Bronchial epithelial cell (primary cell): ENCODE results near the gene DPP10. TPM values are rescaled to one million over a fixed set of nuclear protein-coding genes. Genes with fewer than 3 reads are reported as not detected.
A peak's percentile ranks its signal among the peaks of the same experiment; 100 is the strongest.

Experiments
- DNase-seq: peaks from one replicate; pipeline ENCODE4 v3.0.0-alpha.2; 2010; ENCODE audit warnings: low read depth
- FAIRE-seq: peaks from 2 replicates; lab custom pipeline; 2011; peaks lifted over from hg19 to GRCh38; lab: Jason Lieb, UNC
- H3K27me3 ChIP-seq: 2 replicates; pipeline ENCODE4 v1.5.1; 2011; ENCODE audit warnings: low read length; ENCODE audit not compliant: control insufficient read depth, insufficient read depth
- H3K36me3 ChIP-seq: 2 replicates; pipeline ENCODE4 v1.5.1; 2011; ENCODE audit warnings: low read length; ENCODE audit not compliant: control insufficient read depth, insufficient read depth
- H3K4me3 ChIP-seq: 2 replicates; pipeline ENCODE4 v1.5.1; 2011; ENCODE audit warnings: mild to moderate bottlenecking, low read depth, low read length, control low read depth
- total RNA-seq: library from RNA; depleted of rRNA; stranded (reverse); fragments of >200 nt; gene quantifications from 2 replicates; pipeline ENCODE4 v1.2.1, GENCODE V29; 2014
- TF ChIP-seq, protein P1 (sequence below): IDR thresholded peaks from 2 replicates; pipeline ENCODE4 v1.5.1; 2011; ENCODE audit warnings: mild to moderate bottlenecking, moderate library complexity, low read length, control low read depth, inconsistent platforms; ENCODE audit not compliant: insufficient read depth, severe bottlenecking

The DPP10 gene
- total RNA-seq, 1 donor from 2014 or later = 0.26 TPM

DNA sequence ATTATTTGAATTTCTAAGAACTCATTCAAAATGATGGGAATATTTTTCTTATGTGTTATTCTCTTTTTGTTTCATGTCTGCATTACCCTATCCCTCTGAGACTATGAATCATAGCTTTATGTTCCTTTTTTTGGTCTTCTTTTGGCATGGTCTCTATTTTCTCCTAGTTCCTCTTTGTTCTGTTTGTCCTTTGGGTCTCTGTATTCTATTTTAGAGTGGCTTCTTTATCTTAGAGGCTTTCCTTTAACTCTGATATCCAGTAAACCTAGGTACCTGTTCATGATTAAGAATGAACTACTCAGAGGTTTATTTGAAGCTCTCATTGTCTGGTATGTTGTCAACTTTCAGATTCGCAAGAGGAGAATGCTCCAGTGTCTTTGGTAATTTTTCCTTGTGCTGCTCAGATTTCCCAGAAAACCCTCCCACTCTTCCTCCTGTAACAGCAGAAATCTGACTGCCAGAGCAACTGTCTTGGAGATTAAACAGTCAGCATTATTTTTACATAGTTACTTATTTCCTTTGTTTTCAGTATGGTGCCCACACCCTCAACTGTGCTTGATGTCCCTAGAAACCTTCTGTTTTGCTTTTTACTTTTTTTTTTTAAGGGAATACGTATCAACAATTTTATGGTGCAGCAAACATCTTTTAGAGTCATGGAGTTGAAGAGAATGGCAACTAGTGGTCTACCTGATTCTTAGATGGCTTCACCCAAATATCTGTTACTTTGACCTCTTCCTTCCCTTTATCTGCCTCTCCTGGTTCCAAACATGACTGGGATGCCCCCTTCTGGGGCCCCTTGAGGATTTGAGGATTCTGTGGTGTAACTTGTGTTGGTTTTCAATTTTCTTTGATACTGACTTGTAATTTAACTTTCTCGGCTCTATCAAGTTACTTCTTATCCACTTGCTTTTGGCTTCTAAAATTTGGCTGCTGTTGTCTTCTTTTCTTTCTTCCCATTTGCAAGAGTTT, 92.0 kb downstream of the DPP10 start:
- DNase-seq (no peak), FAIRE-seq (no peak)
- Histone ChIP-seq H3K36me3 (no peaks in the 10 kb centered on the region), H3K4me3 (no peak overlapping the region), H3K27me3 (no peaks in the 10 kb centered on the region)
- TF ChIP-seq, protein P1, sequence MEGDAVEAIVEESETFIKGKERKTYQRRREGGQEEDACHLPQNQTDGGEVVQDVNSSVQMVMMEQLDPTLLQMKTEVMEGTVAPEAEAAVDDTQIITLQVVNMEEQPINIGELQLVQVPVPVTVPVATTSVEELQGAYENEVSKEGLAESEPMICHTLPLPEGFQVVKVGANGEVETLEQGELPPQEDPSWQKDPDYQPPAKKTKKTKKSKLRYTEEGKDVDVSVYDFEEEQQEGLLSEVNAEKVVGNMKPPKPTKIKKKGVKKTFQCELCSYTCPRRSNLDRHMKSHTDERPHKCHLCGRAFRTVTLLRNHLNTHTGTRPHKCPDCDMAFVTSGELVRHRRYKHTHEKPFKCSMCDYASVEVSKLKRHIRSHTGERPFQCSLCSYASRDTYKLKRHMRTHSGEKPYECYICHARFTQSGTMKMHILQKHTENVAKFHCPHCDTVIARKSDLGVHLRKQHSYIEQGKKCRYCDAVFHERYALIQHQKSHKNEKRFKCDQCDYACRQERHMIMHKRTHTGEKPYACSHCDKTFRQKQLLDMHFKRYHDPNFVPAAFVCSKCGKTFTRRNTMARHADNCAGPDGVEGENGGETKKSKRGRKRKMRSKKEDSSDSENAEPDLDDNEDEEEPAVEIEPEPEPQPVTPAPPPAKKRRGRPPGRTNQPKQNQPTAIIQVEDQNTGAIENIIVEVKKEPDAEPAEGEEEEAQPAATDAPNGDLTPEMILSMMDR = no peak

DNA sequence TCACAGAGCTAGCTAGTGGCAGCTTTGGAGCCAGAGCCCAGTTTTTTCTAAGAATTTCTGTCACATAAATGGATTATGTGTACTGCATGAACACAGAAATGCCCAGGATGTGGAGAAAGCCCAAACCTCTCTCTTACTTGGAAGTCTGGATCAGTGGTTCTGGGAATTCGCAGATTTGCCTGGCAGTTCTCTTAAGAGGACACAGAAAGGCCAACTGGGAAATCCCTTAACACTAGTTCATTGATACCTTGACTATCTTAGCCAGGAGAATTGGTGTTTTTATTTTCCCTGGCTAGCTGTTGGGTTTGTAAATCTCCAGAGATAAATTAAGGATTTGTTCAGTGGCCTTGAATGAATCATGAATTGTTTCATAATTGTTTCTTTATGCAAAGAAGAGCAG, 95.3 kb downstream of the DPP10 start:
- TF ChIP-seq, protein P1 = no peak
- Histone ChIP-seq H3K36me3 (no peaks in the 10 kb centered on the region), H3K27me3 (no peaks in the 10 kb centered on the region), H3K4me3 (no peak overlapping the region)
- DNase-seq (no peak), FAIRE-seq (no peak)

DNA sequence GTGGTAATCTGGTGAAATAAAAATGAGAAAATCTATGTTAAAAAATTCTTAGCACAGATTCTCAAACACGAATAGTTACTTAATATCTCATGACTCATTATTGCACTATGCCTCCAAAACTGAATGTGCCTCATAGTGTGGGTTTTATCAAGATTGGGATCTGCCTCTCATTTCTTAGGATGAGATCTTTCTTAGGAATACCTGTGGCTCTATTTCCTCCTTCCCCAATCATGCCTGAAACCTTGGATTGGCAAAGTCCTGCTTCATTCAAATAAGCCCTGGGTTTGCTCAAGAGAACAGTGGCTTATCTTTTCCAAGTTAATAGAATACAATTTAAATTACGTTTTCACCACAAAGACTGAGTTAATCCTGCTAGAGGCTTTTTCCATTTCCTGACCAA, 100.3 kb downstream of the DPP10 start:
- DNase-seq (peak; percentile 8), FAIRE-seq (no peak)
- Histone ChIP-seq H3K36me3 (no peaks in the 10 kb centered on the region), H3K27me3 (no peaks in the 10 kb centered on the region), H3K4me3 (no peak overlapping the region)
- TF ChIP-seq, protein P1 = no peak

DNA sequence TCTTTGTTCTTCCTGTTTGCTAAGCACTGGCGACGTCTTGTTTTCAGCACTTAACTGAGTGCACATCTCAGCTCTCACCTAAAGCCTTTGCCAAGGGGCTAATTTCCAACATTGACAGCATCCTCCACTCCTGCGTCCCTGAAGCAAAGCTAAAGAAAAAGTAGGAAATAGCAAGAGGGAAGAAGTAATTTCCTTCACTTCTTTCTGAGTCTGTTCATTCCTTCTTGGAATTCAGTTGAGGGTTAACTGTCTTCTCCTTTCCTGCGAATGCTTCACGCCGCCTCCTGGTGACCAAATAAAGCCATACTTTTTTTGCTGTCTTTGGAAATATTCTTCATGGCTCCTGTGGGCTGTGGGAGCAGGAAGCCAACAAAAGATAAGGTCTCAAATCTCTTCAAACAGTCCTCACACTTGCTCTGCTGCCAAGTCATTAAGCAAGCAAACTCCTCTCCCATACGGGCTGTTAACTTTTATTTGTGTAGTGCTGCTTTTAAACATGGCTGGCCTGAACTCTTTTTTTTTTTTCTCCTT, 100.9 kb downstream of the DPP10 start:
- Histone ChIP-seq H3K4me3 (no peak overlapping the region), H3K27me3 (no peaks in the 10 kb centered on the region), H3K36me3 (no peaks in the 10 kb centered on the region)
- TF ChIP-seq, protein P1 = no peak
- DNase-seq = no peak
- no peak for FAIRE-seq

DNA sequence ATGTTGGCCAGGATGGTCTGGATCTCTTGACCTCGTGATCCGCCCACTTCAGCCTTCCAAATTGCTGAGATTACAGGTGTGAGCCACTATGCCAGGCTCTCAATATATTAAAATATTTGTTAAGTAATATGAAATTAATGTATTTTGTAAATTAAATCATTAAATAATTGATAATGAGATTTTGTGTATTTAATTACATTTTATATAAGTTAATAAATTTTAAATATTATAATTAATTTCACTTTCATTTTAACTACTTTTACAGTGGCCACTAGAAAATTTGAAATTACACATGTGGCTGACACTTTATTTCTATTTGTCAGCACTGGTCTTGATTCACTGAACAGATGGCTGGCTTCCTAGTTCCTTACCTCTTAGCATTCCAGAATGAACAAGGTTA, 102.6 kb downstream of the DPP10 start:
- FAIRE-seq = no peak
- TF ChIP-seq, protein P1 = no peak
- no peaks in the 10 kb centered on the region for H3K27me3 ChIP-seq
- H3K4me3 ChIP-seq = no peak overlapping the region
- no peaks in the 10 kb centered on the region for H3K36me3 ChIP-seq
- no peak for DNase-seq
